ENCODE measurements around the gene CEP19.
"Not testable (repeated sequence)": the region's sequence is repeated elsewhere in the genome, so short reads cannot be mapped to it uniquely, and the experiment has no call there.

Gene CEP19, protein sequence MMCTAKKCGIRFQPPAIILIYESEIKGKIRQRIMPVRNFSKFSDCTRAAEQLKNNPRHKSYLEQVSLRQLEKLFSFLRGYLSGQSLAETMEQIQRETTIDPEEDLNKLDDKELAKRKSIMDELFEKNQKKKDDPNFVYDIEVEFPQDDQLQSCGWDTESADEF

GRCh38 chr3:196711838-196712513 is at the start of gene CEP19, which contains the start of gene PIGX:
CEP19 (minus strand) TSS chr3:196712250; CDS start chr3:196708657, 3,593 bp downstream.
PIGX (plus strand) TSS chr3:196712377.
- H2AFZ ChIP-seq (ENCODE audit: low read length, unreplicated experiment) = peak within 1 kb of the TSS; percentile 86
- H3K4me1 ChIP-seq (ENCODE audit: control insufficient read depth, insufficient read depth, low read length, unreplicated experiment) = peaks cover 5% of the 10 kb centered on the region

GRCh38 chr3:196757876-196758739 is 46.1 kb upstream of the CEP19 start:
- Histone ChIP-seq H3K27ac (ENCODE audit: low read depth, low read length) (peak overlapping the region; percentile 11; the same call in 1 of the 2 replicates), H2AFZ (ENCODE audit: low read length, unreplicated experiment) (no peak overlapping the region), H3K4me3 (ENCODE audit: low read depth, low read length) (no peak overlapping the region), H3K4me1 (ENCODE audit: control insufficient read depth, insufficient read depth, low read length, unreplicated experiment) (peaks cover 18% of the 10 kb centered on the region), H3K36me3 (ENCODE audit: insufficient read depth, low read length) (peaks cover 33% of the 10 kb centered on the region), H3K27me3 (ENCODE audit: insufficient read depth, low read length) (no peaks in the 10 kb centered on the region), H3K79me2 (ENCODE audit: control insufficient read depth, insufficient read depth, low read length, unreplicated experiment) (peaks cover 70% of the 10 kb centered on the region)

More at GRCh38 chr3:196711838-196712513, at the start of gene CEP19, which contains the start of gene PIGX:
- no peaks in the 10 kb centered on the region for H3K36me3 ChIP-seq (ENCODE audit: insufficient read depth, low read length)
- H3K27me3 ChIP-seq (ENCODE audit: insufficient read depth, low read length) = no peaks in the 10 kb centered on the region
- H3K4me3 ChIP-seq (ENCODE audit: low read depth, low read length) = peak within 1 kb of the TSS; percentile 97
- peaks cover 16% of the 10 kb centered on the region for H3K79me2 ChIP-seq (ENCODE audit: control insufficient read depth, insufficient read depth, low read length, unreplicated experiment)
- peak within 1 kb of the TSS; percentile 78 for H3K27ac ChIP-seq (ENCODE audit: low read depth, low read length)

- no peak overlapping the region for H3K27ac ChIP-seq (ENCODE audit: low read depth, low read length)
- H3K27me3 ChIP-seq (ENCODE audit: insufficient read depth, low read length) = no peaks in the 10 kb centered on the region
- H3K79me2 ChIP-seq (ENCODE audit: control insufficient read depth, insufficient read depth, low read length, unreplicated experiment) = peaks cover 78% of the 10 kb centered on the region
- peaks cover 18% of the 10 kb centered on the region for H3K4me1 ChIP-seq (ENCODE audit: control insufficient read depth, insufficient read depth, low read length, unreplicated experiment)
- H3K4me3 ChIP-seq (ENCODE audit: low read depth, low read length) = no peak overlapping the region
- no peak overlapping the region for H2AFZ ChIP-seq (ENCODE audit: low read length, unreplicated experiment)
- peaks cover 33% of the 10 kb centered on the region for H3K36me3 ChIP-seq (ENCODE audit: insufficient read depth, low read length)
Measured at GRCh38 chr3:196756732-196757131, 44.7 kb upstream of the CEP19 start.

DNA sequence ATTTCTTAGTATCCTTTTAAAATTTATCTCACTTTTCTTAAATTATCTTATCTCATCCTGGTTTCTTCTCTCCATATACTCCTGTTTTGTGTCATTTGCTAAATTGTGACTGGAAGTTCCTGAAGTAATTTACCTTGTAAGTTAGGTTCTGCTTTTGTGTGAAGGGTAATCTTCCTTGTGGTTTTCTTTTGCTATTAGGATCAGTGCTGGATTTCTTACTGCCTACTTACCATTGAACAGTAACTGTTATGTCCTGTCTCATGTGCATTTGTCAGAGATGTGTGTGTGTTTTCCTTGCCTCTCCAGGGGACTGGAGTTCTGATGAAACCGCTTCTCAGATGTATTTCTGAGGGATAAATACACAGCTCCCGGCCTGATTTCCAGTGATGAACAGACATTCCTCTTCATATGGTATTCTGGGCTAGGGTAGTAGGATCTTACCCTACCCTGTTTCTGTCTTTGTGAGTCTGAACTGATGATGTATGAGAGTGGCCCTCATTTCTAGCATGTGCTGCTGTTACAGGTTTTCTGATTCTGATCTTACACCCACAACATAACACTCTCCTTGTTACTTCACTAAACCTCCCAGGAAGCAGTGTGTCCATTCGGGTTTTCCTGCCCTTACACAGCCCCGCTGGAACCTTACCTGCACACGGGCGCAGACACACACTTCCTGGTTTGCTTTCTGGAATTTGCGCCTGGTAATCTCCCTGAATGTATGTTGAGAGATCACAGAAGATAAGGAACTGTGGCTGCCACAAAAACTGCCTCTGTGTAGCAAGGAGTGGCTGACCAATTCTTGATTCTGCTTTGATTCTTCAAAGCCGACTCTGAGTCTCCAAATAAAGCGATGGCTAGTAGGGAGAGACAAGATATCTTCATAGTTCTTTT is 42.3 kb upstream of the CEP19 start:
- H3K4me3 ChIP-seq (ENCODE audit: low read depth, low read length) = no peak overlapping the region
- H2AFZ ChIP-seq (ENCODE audit: low read length, unreplicated experiment) = no peak overlapping the region
- peaks cover 35% of the 10 kb centered on the region for H3K36me3 ChIP-seq (ENCODE audit: insufficient read depth, low read length)
- H3K4me1 ChIP-seq (ENCODE audit: control insufficient read depth, insufficient read depth, low read length, unreplicated experiment) = peaks cover 18% of the 10 kb centered on the region
- peaks cover 85% of the 10 kb centered on the region for H3K79me2 ChIP-seq (ENCODE audit: control insufficient read depth, insufficient read depth, low read length, unreplicated experiment)
- H3K27me3 ChIP-seq (ENCODE audit: insufficient read depth, low read length) = no peaks in the 10 kb centered on the region
- no peak overlapping the region for H3K27ac ChIP-seq (ENCODE audit: low read depth, low read length)

GRCh38 chr3:196753201-196753600 is 41.2 kb upstream of the CEP19 start:
- Histone ChIP-seq H3K36me3 (ENCODE audit: insufficient read depth, low read length) (peaks cover 44% of the 10 kb centered on the region), H3K27ac (ENCODE audit: low read depth, low read length) (no peak overlapping the region), H2AFZ (ENCODE audit: low read length, unreplicated experiment) (no peak overlapping the region), H3K27me3 (ENCODE audit: insufficient read depth, low read length) (no peaks in the 10 kb centered on the region), H3K4me3 (ENCODE audit: low read depth, low read length) (no peak overlapping the region), H3K4me1 (ENCODE audit: control insufficient read depth, insufficient read depth, low read length, unreplicated experiment) (peaks cover 17% of the 10 kb centered on the region), H3K79me2 (ENCODE audit: control insufficient read depth, insufficient read depth, low read length, unreplicated experiment) (peaks cover 87% of the 10 kb centered on the region)

DNA sequence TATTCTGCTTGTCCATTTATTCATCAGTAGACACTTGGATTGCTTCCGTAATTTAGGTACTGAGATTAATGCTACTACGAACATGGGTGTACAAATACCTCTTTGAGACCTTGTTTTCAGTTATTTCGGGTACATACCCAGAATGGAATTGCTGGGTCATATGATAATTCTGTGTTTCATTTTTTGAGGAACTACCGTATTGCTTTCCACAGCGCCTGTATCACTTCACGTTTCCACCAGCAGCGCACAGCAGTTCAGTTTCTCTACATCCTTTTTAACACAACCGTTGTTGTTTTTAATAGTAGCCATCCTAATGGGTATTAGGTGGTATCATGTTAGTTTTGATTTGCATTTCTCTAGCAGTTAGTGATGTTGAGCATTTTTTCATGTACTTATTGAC is 37.1 kb upstream of the CEP19 start:
- no peaks in the 10 kb centered on the region for H3K27me3 ChIP-seq (ENCODE audit: insufficient read depth, low read length)
- no peak overlapping the region for H2AFZ ChIP-seq (ENCODE audit: low read length, unreplicated experiment)
- H3K36me3 ChIP-seq (ENCODE audit: insufficient read depth, low read length) = peaks cover 41% of the 10 kb centered on the region
- H3K4me1 ChIP-seq (ENCODE audit: control insufficient read depth, insufficient read depth, low read length, unreplicated experiment) = peaks cover 8% of the 10 kb centered on the region
- peaks cover 94% of the 10 kb centered on the region for H3K79me2 ChIP-seq (ENCODE audit: control insufficient read depth, insufficient read depth, low read length, unreplicated experiment)
- H3K27ac ChIP-seq (ENCODE audit: low read depth, low read length) = no peak overlapping the region
- no peak overlapping the region for H3K4me3 ChIP-seq (ENCODE audit: low read depth, low read length)

- H3K27ac ChIP-seq (ENCODE audit: low read depth, low read length); H3K4me3 ChIP-seq (ENCODE audit: low read depth, low read length); H3K27me3 ChIP-seq (ENCODE audit: insufficient read depth, low read length); H2AFZ ChIP-seq (ENCODE audit: low read length, unreplicated experiment); H3K4me1 ChIP-seq (ENCODE audit: control insufficient read depth, insufficient read depth, low read length, unreplicated experiment): not testable (repeated sequence)
- Histone ChIP-seq H3K79me2 (ENCODE audit: control insufficient read depth, insufficient read depth, low read length, unreplicated experiment) (peaks cover 86% of the 10 kb centered on the region), H3K36me3 (ENCODE audit: insufficient read depth, low read length) (peaks cover 23% of the 10 kb centered on the region)
Measured at GRCh38 chr3:196743569-196743968, 31.5 kb upstream of the CEP19 start.

- Histone ChIP-seq H3K27ac (ENCODE audit: low read depth, low read length) (peak overlapping the region; percentile 98), H3K79me2 (ENCODE audit: control insufficient read depth, insufficient read depth, low read length, unreplicated experiment) (peaks cover 64% of the 10 kb centered on the region), H2AFZ (ENCODE audit: low read length, unreplicated experiment) (no peak overlapping the region), H3K4me3 (ENCODE audit: low read depth, low read length) (peak overlapping the region; percentile 96), H3K27me3 (ENCODE audit: insufficient read depth, low read length) (no peaks in the 10 kb centered on the region), H3K36me3 (ENCODE audit: insufficient read depth, low read length) (peaks cover 6% of the 10 kb centered on the region), H3K4me1 (ENCODE audit: control insufficient read depth, insufficient read depth, low read length, unreplicated experiment) (peaks cover 7% of the 10 kb centered on the region)
Measured at GRCh38 chr3:196741249-196741889, 29.3 kb upstream of the CEP19 start.

GRCh38 chr3:196740481-196741248 is 28.6 kb upstream of the CEP19 start:
- Histone ChIP-seq H2AFZ (ENCODE audit: low read length, unreplicated experiment) (peak overlapping the region; percentile 79), H3K27me3 (ENCODE audit: insufficient read depth, low read length) (no peaks in the 10 kb centered on the region), H3K4me1 (ENCODE audit: control insufficient read depth, insufficient read depth, low read length, unreplicated experiment) (peaks cover 7% of the 10 kb centered on the region), H3K79me2 (ENCODE audit: control insufficient read depth, insufficient read depth, low read length, unreplicated experiment) (peaks cover 57% of the 10 kb centered on the region), H3K27ac (ENCODE audit: low read depth, low read length) (peak overlapping the region; percentile 98), H3K36me3 (ENCODE audit: insufficient read depth, low read length) (no peaks in the 10 kb centered on the region), H3K4me3 (ENCODE audit: low read depth, low read length) (peak overlapping the region; percentile 96)

Measured in ACC112 (cell line).